ENCODE data around the gene TRAF7.
"Not testable (repeated sequence)": the region's sequence is repeated elsewhere in the genome, so short reads cannot be mapped to it uniquely, and the experiment has no call there.

TRAF7 gene

GRCh38 chr16:2115591-2115973, 40.0 kb upstream of the TRAF7 start:
- H3K27ac ChIP-seq = no peak overlapping the region
- TF ChIP-seq, protein P1, sequence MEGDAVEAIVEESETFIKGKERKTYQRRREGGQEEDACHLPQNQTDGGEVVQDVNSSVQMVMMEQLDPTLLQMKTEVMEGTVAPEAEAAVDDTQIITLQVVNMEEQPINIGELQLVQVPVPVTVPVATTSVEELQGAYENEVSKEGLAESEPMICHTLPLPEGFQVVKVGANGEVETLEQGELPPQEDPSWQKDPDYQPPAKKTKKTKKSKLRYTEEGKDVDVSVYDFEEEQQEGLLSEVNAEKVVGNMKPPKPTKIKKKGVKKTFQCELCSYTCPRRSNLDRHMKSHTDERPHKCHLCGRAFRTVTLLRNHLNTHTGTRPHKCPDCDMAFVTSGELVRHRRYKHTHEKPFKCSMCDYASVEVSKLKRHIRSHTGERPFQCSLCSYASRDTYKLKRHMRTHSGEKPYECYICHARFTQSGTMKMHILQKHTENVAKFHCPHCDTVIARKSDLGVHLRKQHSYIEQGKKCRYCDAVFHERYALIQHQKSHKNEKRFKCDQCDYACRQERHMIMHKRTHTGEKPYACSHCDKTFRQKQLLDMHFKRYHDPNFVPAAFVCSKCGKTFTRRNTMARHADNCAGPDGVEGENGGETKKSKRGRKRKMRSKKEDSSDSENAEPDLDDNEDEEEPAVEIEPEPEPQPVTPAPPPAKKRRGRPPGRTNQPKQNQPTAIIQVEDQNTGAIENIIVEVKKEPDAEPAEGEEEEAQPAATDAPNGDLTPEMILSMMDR (conservative IDR thresholded peaks at IDR 0.05) = no peak

DNA sequence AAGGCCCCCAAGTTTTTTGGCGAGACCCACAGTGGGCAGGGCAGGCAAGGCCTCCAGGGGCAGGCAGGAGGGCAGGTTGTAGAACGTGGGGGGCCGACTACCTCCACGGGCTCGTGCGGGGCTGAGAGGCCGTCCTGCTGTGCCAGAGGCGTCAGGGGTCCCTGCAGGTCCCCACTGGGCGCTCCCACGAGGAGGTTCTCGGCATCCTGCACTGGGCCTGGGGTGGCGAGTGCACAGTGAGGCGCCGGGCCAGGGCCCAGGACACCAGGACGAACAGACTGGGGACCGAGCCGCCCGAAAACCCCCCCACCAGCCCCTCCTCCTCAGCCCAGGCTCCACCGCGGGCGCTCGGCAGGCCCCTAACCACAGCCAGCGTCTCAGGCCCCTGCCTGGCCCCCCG, 39.2 kb upstream of the TRAF7 start:
- H3K27ac ChIP-seq = not testable (repeated sequence)

DNA sequence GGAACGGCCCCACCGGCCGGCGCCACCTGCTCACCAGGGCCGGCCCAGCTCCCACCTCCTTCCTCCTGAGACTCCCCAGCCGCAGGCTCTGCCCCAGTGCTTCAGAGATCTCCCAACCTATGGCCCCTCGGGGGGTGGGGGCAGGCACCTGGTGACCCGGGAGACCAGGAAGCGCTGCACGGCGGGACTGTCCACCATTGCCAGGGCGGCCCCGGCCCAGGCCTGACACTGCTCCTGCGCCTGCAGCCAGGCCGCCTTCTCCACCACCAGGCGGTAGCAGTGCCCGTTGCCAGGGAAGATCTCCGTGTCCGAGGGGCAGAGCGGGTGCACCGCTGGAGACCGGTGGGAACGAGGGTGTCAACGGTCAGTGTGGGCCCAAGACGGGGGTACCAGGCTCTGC, 38.2 kb upstream of the TRAF7 start:
- H3K27ac ChIP-seq = not testable (repeated sequence)

- not testable (repeated sequence) for H3K27ac ChIP-seq
Observed at GRCh38 chr16:2117960-2118722, 37.4 kb upstream of the TRAF7 start.

GRCh38 chr16:2121325-2121724, 34.3 kb upstream of the TRAF7 start:
- H3K27ac ChIP-seq = not testable (repeated sequence)

DNA sequence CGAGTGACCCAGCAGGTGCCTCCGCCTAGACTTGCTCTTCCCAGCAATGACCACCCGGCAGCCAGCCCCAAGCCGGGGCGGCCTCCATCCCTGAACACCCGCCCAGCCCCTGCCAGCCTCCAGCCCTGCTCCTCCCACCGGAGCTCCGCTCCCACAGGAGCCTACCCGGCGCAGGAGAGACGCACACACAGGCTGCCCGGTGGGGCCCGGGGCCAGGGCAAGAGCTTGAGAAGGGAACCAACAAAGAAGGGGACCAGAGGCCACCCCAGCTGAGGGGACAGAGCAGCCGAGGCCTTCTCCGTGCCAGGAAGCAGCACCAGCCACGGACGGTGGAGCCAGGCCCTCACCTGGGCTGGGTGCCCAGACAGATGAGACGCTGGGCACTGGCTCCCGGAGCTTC, 33.7 kb upstream of the TRAF7 start:
- H3K27ac ChIP-seq = no peak overlapping the region
- TF ChIP-seq, protein P1 (conservative IDR thresholded peaks at IDR 0.05) = no peak

DNA sequence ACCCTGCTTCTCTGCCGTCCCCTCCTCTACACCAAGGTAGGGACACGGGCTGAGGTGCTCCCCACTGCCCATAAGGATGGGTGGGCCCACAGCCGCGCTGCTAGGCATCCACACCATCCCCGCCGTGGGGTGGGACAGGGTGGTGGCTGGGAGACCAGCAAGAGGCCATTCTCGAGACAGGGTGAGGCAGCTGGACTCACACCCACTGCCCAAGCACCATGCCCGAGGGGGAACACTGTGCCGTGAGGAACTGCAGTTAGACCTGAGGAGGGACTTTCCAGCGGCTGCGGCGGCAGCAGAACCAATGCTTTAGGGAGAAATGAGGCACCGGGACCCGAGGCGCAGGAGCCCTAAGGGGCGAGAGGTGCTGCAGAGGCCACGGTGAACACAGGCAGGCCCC, 33.2 kb upstream of the TRAF7 start:
- TF ChIP-seq, protein P1 (conservative IDR thresholded peaks at IDR 0.05) = no peak
- no peak overlapping the region for H3K27ac ChIP-seq

DNA sequence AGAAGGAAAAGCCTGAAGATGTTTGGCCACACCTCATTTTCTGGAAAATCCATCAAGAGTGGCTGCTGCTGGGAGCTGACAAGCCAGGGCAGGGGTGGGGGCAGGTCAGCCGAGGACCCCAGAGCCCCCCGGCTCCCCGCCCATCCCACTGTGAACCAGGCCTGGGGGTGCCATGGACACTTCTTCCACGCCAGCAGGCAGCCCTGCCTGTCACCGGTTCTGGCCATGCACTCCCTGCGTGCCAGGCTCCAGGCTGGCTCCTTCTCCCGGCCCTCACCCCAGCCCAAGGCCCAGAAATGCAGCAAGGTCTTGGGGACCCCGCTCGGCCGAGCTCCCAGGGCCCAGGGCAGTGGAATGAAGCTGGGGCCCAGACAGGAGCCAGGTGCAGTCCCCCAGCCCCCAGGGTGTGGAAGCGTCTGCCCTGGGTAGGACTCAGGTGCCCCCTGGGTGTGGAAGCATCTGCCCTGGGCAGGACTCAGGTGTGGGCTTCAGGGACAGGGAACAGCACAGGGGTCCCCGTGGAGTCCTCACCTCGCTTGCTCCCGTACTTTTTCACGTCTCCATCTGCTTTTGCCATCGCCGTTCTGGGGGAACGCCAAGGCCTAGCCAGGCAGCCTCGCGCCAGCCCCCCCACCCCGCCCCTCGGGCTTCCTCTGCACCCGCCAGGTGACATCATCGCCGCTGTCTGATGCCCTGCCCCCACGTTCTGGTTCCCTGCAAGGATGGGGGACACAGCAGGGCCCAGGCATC, 32.5 kb upstream of the TRAF7 start:
- not testable (repeated sequence) for H3K27ac ChIP-seq

- not testable (repeated sequence) for H3K27ac ChIP-seq
Observed at GRCh38 chr16:2123706-2124376, 31.7 kb upstream of the TRAF7 start.

DNA sequence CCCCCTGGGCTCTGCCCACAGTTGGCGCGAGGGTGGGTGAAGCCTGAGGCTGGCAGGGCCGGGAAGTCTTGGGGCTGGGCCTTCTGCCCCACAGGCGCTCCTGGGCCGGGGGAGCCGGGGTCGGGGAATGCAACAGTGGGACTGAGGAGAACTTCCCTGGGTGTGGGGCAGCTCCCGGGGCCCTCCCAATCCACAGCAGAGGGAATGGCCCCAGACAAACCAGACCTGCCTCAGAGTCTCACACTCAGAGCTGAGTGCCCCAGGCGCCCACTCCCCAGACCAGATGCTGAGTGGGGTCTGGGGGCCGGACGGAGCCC, 31.2 kb upstream of the TRAF7 start:
- not testable (repeated sequence) for H3K27ac ChIP-seq

GRCh38 chr16:2124694-2125444, 30.7 kb upstream of the TRAF7 start:
- not testable (repeated sequence) for H3K27ac ChIP-seq

- H3K27ac ChIP-seq = not testable (repeated sequence)
Observed at GRCh38 chr16:2125609-2126008, 30.0 kb upstream of the TRAF7 start.

DNA sequence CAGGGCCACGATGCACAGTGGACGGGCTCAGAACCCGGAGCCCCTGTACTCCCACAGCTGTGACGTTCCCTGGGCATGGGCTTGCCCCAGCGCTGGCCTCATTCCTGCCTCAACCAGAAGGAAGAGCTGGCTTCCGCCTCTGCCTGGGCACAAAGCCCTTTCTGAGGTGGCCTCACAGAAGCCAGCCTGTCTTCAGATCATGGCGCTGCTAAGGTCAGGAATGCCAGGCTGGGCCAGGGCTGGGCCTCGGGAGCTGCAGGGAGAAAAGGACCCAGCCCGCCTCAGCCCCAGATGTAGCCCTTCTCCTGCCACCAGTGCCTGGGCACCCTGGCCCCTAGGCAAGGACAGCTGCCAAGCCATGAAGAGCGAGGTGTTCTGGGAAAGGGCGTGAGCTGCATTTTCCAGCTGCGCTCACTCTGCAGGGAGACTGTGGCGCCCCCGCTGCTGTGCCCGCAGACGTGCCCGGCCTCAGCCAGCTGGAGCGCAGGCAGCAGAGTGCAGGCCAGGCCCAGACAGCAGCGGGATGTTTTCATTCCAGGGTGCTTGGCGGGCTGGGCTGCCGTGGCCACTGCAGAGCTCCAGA, 29.3 kb upstream of the TRAF7 start:
- H3K27ac ChIP-seq = not testable (repeated sequence)

GRCh38 chr16:2126928-2127556, 28.5 kb upstream of the TRAF7 start:
- H3K27ac ChIP-seq = 0 out of 2 replicates have a peak overlapping the region, but pooled peaks have one; percentile 19

DNA sequence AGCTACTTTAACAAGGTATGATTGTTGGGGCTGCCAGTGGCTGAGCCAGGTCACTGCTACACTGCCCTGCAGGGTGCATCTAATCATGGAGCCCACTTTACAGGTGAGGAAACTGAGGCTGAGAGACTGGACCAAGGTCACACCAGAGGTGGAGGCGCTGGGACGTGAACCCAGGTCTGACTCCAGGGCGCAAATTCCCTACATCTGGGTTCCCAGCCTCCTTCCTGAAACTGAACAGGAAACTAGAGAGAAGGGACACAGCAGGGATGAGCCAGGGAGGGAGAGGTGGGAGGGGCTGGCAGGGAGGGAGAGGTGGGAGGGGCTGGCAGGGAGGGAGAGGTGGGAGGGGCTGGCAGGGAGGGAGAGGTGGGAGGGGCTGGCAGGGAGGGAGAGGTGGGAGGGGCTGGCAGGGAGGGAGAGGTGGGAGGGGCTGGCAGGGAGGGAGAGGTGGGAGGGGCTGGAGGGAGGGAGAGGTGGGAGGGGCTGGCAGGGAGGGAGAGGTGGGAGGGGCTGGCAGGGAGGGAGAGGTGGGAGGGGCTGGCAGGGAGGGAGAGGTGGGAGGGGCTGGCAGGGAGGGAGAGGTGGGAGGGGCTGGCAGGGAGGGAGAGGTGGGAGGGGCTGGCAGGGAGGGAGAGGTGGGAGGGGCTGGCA, 27.8 kb upstream of the TRAF7 start:
- H3K27ac ChIP-seq = 0 out of 2 replicates have a peak overlapping the region, but pooled peaks have one; percentile 19

GRCh38 chr16:2129251-2129650, 26.3 kb upstream of the TRAF7 start:
- H3K27ac ChIP-seq = not testable (repeated sequence)
